Tibial nerve (tissue), 4 donors: Measurements from ENCODE around the gene OTUD7B.

Experiments
- EP300 ChIP-seq, 2 donors: sonication (generic); formaldehyde crosslinking; IDR thresholded peaks; one replicate each; pipeline ENCODE4 v1.6.1; 2017; ENCODE audit warnings: antibody characterized with exemption in 2 of 2, mild to moderate bottlenecking in 1 of 2
- POLR2A ChIP-seq, 2 donors: fragments of 450-650 bp; IDR thresholded peaks; one replicate each; pipeline ENCODE4 v1.6.1; 2017; ENCODE audit warnings: antibody characterized with exemption in 2 of 2, mild to moderate bottlenecking in 2 of 2, moderate library complexity in 2 of 2
- TF ChIP-seq, protein P1 (sequence below), 5 experiments: fragments of 200-600 bp in 3 of 5; fragments of 450-650 bp in 2 of 5; sonication (generic) in 3 of 5; IDR thresholded peaks; one replicate each; pipeline ENCODE4 v1.5.1; 2016 to 2019; ENCODE audit warnings: antibody characterized with exemption in 5 of 5, mild to moderate bottlenecking in 3 of 5, moderate library complexity in 2 of 5

GRCh38 chr1:149928401-149928724, 82.2 kb downstream of the OTUD7B start:
- TF ChIP-seq, protein P1, sequence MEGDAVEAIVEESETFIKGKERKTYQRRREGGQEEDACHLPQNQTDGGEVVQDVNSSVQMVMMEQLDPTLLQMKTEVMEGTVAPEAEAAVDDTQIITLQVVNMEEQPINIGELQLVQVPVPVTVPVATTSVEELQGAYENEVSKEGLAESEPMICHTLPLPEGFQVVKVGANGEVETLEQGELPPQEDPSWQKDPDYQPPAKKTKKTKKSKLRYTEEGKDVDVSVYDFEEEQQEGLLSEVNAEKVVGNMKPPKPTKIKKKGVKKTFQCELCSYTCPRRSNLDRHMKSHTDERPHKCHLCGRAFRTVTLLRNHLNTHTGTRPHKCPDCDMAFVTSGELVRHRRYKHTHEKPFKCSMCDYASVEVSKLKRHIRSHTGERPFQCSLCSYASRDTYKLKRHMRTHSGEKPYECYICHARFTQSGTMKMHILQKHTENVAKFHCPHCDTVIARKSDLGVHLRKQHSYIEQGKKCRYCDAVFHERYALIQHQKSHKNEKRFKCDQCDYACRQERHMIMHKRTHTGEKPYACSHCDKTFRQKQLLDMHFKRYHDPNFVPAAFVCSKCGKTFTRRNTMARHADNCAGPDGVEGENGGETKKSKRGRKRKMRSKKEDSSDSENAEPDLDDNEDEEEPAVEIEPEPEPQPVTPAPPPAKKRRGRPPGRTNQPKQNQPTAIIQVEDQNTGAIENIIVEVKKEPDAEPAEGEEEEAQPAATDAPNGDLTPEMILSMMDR (IDR thresholded peaks at IDR 0.05): no peak
- no peak for TF ChIP-seq POLR2A (IDR thresholded peaks at IDR 0.05)
- no peak for TF ChIP-seq EP300 (IDR thresholded peaks at IDR 0.05)
